Right hindlimb (tissue), 1 donor: ENCODE measurements around the gene GBP3.
"Not testable (repeated sequence)": the region's sequence is repeated elsewhere in the genome, so short reads cannot be mapped to it uniquely, and the experiment has no call there.

ENCODE experiments used
- DNase-seq: peaks from one replicate; pipeline ENCODE4 v3.0.0-alpha.2; 2018

GBP3 gene

GRCh38 chr1:89037186-89037585 is 14.5 kb upstream of the GBP3 start:
- DNase-seq, result no peak

- no peak for DNase-seq
Observed at GRCh38 chr1:89035080-89035479, 12.4 kb upstream of the GBP3 start.

DNA sequence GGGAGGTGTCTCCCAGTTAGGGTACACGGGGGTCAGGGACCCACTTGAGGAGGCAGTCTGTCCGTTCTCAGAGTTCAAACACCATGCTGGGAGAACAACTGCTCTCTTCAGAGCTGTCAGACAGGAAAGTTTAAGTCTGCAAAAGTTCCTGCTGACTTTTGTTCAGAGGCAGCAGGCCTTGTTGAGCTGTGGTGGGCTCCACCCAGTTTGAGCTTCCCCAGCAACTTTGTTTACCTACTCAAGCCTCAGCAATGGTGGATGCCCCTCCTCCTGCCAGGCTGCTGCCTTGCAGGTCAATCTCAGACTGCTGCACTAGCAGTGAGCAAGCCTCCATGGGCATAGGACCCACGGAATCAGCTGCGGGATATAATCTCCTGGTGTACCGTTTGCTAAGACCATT is 11.3 kb upstream of the GBP3 start:
- not testable (repeated sequence) for DNase-seq

DNA sequence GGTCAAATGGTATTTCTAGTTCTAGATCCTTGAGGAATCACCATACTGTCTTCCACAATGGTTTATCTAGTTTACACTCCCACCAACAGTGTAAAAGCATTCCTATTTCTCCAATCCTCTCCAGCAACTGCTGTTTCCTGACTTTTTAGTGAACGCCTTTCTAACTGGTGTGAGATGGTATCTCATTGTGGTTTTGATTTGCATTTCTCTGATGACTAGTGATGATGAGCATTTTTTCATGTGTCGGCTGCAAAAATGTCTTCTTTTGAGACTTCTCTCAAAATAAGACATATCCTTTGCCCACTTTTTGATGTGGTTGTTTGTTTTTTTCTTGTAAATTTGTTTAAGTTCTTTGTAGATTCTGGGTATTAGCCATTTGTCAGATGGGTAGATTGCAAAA is 6.4 kb upstream of the GBP3 start:
- not testable (repeated sequence) for DNase-seq

GRCh38 chr1:89025928-89026327 is 3.3 kb upstream of the GBP3 start:
- DNase-seq, result no peak

DNA sequence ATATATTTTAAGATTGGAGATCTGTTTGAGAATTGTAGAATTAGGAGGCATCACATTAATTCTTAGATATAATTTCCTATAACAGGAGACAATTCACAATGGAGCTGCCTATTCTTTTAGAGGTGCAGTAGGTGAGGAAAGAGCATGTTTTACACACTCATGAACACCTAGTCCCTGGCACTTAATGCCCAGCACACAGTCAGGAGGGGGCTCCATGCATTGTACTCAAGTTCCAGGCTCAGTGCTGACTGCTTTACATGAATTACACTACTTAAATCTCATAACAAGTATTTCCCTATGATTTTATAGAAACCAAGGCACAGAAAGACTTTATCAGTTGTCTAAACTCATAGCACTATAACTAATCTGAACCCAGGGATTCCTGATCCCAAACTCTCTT is 360 bp upstream of the GBP3 start:
- DNase-seq, result no peak

DNA sequence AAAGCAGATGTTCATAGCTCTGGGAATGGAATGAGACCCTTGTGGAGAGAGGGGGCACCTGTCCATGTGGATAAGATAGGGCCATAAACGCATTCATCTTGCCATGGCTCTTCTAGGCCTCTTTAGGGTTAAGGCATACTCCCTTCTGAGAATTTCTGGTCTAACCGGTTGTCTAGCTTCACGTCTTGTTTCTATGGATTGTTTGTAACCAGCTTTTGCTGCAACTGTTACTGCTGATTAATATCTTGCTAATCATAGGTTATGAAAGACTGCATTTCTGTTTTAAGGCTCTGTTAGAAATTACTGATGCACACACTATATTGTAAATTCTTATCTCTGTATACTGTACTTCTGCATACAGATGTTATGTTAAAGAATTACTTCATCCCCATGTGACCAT is 4.3 kb downstream of the GBP3 start:
- DNase-seq, result not testable (repeated sequence)

- DNase-seq, result no peak
Observed at GRCh38 chr1:89008511-89008910, 14.2 kb downstream of the GBP3 start.

DNA sequence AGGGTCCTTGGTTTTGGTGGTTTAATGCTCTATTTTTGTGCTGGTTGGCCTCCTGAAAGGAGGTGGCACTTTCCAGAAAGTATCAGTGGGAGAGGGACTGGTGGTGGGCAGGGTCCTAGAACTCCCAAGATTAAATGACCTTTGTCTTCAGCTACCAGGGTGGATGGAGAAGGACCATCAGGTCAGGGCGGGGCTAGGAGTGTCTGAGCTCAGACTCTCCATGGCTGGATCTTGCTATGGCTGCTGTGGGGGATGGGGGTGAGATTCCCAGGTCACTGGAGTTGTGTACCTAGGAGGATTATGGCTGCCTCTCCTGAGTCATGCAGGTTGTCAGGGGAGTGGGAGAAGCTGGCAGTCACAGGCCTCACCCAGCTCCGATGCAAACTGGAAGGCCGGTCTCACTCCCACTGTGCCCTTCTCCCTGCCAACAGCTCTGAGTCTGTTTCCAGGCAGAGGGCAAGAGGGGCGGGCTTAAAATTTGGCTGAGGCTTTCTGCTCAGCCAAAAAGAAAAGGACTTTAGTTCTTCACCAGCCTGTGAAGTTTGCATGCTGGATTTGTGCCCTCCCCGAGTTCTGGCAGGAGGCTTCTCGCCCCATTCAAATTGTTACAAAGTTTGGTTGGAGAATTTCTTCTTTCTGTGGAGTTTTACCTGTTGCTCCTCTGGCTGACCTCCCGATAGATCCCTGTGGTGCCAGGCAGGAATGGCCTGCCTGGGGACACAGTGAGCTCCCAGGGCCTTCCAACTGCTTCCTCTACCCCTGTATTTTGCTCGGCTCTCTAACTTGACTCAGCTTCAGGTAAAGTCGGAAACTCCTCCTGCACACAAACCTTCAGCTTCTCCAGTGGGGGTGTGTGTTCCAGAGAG is 17.1 kb downstream of the GBP3 start:
- DNase-seq, result no peak

DNA sequence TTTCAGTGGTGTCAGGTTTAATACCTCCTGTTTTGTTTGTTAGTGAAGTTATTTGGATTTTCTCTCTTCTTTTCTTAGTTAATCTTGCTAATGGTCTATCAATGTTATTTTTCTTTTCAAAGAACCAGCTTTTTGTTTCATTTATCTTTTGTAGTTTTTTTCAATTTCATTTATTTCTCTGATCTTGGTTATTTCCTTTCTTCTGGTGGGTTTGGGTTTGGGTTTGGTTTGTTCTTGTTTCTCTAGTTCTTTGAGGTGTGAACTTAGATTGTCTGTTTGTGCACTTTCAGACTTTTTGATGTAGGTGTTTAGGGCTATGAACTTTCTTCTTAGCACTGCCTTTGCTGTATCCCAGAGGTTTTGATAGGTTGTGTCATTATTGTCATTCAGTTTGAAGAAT is 20.5 kb downstream of the GBP3 start:
- not testable (repeated sequence) for DNase-seq

DNA sequence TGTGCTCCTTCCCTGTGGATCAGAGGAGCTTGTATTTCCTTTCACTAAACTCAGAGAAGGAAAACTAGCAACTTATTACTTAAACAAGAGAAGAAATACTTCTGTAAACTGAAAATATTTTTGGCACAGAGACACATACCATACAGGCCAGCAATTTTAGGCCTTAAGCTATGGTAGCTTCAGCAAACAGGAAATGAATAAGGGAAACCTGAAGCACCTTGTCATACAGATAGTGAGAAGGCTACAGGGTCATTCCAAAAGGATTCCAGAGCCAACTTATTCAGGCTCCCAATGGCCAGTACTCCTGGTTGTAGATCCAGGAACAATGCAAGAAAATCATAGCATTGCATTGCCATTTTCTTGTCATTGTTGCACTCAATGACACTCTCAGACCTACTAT is 21.2 kb downstream of the GBP3 start:
- no peak for DNase-seq

GRCh38 chr1:88998716-88999115 is 23.9 kb downstream of the GBP3 start:
- no peak for DNase-seq

DNA sequence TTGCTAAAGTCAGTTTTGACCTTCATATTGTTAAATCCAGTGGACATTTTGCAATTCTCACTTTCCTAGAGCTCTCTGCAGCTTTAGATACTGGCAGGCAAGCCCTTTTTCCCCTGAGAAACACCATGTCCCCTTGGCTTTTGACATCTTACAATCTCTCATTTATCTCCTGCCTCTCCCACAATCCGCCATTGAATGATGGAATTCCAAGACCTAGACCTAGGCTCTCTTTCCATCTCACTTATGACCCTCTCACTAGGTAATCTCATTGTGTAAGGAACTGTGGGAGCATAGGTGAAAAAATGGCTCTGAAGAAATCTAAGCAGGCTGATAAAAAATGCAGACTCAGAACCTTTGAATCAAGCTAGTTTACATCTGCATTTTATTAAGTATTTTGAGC is 32.2 kb downstream of the GBP3 start:
- no peak for DNase-seq

GRCh38 chr1:88985692-88986091 is 37.0 kb downstream of the GBP3 start:
- DNase-seq, result no peak

DNA sequence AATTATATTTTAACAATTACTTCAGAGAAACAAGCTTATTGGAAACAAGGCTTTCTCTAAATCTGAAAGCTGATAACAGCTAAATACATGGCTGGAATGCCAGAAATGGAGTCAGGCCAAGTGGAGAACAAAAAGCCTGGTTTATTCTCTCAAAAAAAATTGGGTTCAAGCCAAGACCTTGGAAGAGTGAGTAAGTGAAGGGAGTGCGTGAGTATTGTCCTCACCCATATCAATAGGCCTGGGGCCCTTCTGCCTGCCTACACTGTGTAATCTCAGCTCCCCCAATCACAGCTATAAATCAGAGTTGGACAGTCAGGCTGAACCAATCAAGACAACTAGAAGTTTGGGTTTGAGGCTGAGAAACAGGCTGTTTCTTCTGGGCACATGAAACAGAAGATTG is 37.6 kb downstream of the GBP3 start:
- peak; percentile 51 for DNase-seq

GRCh38 chr1:88984569-88984968 is 38.1 kb downstream of the GBP3 start:
- DNase-seq, result no peak

DNA sequence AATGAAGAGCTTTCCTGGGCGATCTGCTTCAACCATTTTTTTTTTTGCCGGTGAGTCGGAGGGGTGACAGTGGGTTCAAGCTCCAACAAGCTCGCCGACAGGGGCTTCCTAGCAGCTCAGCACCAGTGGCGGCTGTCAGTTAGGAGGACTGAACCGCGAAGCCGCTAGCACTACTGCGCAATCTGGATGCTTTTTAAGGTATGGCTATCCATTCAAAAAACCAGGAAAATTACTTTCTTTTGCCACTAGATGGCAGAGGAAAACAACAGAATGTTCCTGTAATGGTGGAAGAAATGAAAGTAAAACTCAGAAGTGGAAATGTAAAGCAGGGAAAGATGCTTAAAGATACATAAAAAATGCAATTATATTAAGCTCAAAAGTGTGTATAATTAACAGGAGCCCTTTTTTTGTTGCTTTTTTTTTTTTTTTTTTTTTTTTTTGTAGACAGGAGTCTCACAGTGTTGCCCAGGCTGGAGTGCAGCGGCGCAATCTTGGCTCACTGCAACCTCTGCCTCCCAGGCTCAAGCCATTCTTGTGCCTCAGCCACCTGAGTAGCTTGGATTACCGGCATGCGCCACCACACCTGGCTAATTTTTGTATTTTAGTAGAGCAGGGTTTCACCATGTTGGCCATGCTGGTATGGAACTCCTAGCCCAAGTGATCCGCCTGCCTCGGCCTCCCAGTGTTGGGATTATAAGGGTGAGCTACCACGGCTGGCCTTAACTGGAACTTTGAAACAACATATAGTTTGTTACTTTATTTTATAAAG is 38.7 kb downstream of the GBP3 start:
- DNase-seq, result no peak

GRCh38 chr1:88982055-88982454 is 40.6 kb downstream of the GBP3 start:
- DNase-seq, result no peak

DNA sequence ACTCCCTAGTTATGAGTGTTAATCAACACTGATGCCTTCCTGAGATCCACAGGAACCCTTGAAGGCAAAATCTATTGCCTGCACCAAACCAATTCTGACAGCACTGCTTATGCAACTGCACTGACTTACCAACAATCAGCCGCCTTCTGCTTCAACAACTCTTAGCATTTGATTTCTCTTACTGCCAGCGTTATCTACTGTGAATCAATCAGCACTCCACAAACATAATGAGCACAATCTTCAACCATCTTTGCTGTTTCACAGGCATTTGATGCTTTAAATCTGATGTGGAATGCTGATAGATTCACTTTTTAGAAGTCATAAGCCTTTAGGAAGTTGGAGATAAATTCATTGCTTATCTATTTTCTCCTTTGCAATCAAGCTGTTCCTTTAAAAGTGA is 41.2 kb downstream of the GBP3 start:
- not testable (repeated sequence) for DNase-seq

DNA sequence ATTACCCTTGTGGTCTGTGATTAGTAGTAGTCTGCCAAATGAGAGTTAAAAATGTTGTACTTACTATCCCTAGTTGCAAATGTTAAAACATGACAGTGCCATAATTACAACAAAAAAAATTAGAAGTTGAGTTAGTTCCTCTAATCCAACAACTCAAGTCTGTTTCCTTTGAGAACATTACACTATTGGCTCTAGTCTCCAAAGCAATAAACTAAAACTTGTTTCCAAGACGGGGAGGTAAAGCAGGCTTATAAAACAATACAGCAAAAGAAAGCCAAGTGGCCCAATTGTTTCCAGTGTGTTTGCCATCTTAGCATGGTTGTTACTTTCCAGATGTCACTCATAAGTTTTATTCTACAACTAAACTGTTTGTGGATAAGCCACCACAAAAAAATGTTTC is 41.8 kb downstream of the GBP3 start:
- DNase-seq, result no peak

- no peak for DNase-seq
Observed at GRCh38 chr1:88979749-88980116, 42.9 kb downstream of the GBP3 start.

DNA sequence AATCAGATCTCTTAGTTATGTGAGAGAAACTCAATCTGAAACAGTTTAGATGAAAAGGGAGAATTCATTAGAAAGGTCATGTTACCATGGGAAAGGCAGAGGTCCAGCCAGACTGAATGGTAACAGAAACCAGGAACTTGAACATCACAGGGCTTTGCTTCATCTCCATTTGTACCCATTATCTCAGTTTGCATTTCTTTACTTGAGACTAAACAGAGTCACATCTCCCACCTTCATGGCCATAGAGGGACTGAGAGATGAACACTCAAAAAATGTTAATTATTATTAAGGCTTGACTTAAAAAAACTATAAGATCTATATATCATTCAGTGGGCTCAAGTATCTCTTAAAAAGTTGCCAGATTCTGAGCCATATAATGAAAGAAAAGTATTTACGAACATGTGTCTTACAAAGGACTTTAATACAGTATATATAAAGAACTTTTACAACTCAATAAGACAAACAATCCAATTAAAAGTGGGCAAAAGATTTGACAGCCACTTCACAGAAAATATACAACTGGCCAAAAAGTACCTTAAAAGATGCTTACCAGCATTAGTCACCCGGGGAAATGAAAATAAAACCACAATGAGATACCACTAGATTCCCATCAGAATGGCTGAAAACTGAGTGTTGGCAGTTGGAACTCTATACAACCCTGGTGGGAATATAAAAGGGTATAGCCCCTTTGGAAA is 43.5 kb downstream of the GBP3 start:
- DNase-seq, result no peak

DNA sequence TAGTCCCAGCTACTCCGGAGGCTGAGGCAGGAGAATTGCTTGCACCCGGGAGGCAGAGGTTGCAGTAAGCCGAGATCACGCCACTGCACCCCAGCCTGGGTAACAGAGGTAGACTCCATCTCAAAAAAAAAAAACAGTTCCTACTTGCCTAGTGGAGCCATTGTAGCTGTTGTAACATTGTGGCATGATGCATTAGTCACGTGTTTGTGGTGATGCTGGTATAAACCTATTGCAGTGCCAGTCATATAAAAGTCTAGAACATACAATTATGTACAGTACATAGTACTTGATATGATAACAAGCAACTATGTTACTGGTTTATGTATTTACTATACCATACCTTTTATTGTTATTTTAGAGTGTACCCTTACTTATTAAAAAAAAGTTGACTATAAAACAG is 46.4 kb downstream of the GBP3 start:
- DNase-seq, result no peak
